ENCODE measurements around the gene GTF2IRD1. TPM values are rescaled to one million over a fixed set of nuclear protein-coding genes. Genes with fewer than 3 reads are reported as not detected.

GTF2IRD1 gene
- total and polyA plus RNA-seq, 2 of the 4 experiments (the other 2 are of a cell fraction) = 4.1 to 21.9 TPM

GRCh38 chr7:74599244-74599643, 145.5 kb downstream of the GTF2IRD1 start:
- WGBS, 2 experiments (ENCODE audit: extremely low coverage in 2 of 2, insufficient read length in 1 of 2) = no CpG with 5 or more reads among the region's 4 CpGs
- DNase-seq = no peak
- Histone ChIP-seq H3K4ac (ENCODE audit: low read depth, low read length) (no peak overlapping the region), H2AFZ (replicated peaks; ENCODE audit: low read length, poor library complexity) (no peak overlapping the region), H2BK120ac (ENCODE audit: low read depth, low read length) (no peak overlapping the region), H4K91ac (ENCODE audit: insufficient read depth, low read depth, low read length) (no peak overlapping the region), H4K20me1 (ENCODE audit: insufficient read depth, low read length) (no peaks in the 10 kb centered on the region), H4K8ac (ENCODE audit: low read depth in 2 of 2, low read length in 2 of 2) (no peak overlapping the region), H3K9me1 (ENCODE audit: insufficient read depth, low read length) (no peaks in the 10 kb centered on the region), H3K4me1 (ENCODE audit: control insufficient read depth, insufficient read depth, low read length) (no peaks in the 10 kb centered on the region), H3K9me3 (ENCODE audit: control insufficient read depth, insufficient read depth, low read length) (no peaks in the 10 kb centered on the region), H3K79me1 (ENCODE audit: low read depth in 1 of 2, low read length in 2 of 2) (no peaks in the 10 kb centered on the region), H3K56ac (ENCODE audit: extremely low read depth, insufficient read depth, low read length) (no peak overlapping the region), H3K27ac (ENCODE audit: insufficient read depth, low read length) (no peak overlapping the region), H3K9ac (ENCODE audit: low read depth, low read length) (no peak overlapping the region), H3K36me3 (ENCODE audit: control insufficient read depth, insufficient read depth, low read length) (peaks cover 63% of the 10 kb centered on the region), H2BK5ac (ENCODE audit: low read depth, low read length, poor library complexity, severe bottlenecking) (no peak overlapping the region), H3K14ac (replicated peaks; ENCODE audit: low read depth, low read length) (no peak overlapping the region), H2BK20ac (ENCODE audit: low read depth, low read length) (no peak overlapping the region), H2BK15ac (ENCODE audit: low read depth, low read length) (no peak overlapping the region), H4K5ac (ENCODE audit: low read depth, low read length) (no peak overlapping the region), H3K23ac (ENCODE audit: low read depth, low read length) (no peak overlapping the region), H3K4me2 (ENCODE audit: low read depth, low read length) (no peak overlapping the region), H2AK5ac (ENCODE audit: low read depth, low read length) (no peak overlapping the region), H2AK9ac (replicated peaks; ENCODE audit: low read depth, low read length, poor library complexity) (no peak overlapping the region), H3K18ac (ENCODE audit: low read depth, low read length) (no peak overlapping the region), H3K27me3 (ENCODE audit: control insufficient read depth, insufficient read depth, low read length) (no peaks in the 10 kb centered on the region), H3K4me3 (ENCODE audit: insufficient read depth, low read depth, low read length) (no peak overlapping the region)
- in situ Hi-C loops (cut with MboI; ENCODE audit: low sequenced_read_pairs) = no loop called here
- no peak for ATAC-seq (ENCODE audit: low read depth)
- TF ChIP-seq CEBPB (IDR thresholded peaks at IDR 0.05; ENCODE audit: low read depth, low read length) (no peak), MAZ (IDR thresholded peaks at IDR 0.05; ENCODE audit: borderline replicate concordance, low read depth, low read length) (no peak), MAFK (IDR thresholded peaks at IDR 0.05; ENCODE audit: low read depth, low read length) (no peak), ELK1 (IDR thresholded peaks at IDR 0.05; ENCODE audit: borderline replicate concordance, low read depth, low read length) (no peak), RAD21 (IDR thresholded peaks at IDR 0.05; ENCODE audit: low read length) (no peak), RFX5 (IDR thresholded peaks at IDR 0.05; ENCODE audit: low read depth, low read length) (no peak), NFE2L2 (IDR thresholded peaks at IDR 0.05; ENCODE audit: low read depth, low read length) (no peak), USF2 (IDR thresholded peaks at IDR 0.05; ENCODE audit: low read depth, low read length) (no peak), RCOR1 (IDR thresholded peaks at IDR 0.05; ENCODE audit: insufficient replicate concordance, low read length) (no peak), CHD1 (IDR thresholded peaks at IDR 0.05; ENCODE audit: low read depth, low read length) (no peak), BHLHE40 (IDR thresholded peaks at IDR 0.05; ENCODE audit: low read depth, low read length) (no peak), CTCF (conservative IDR thresholded peaks at IDR 0.05; ENCODE audit: low read depth, low read length) (no peak), MXI1 (IDR thresholded peaks at IDR 0.05; ENCODE audit: borderline replicate concordance, low read depth, low read length) (no peak), POLR2A (IDR thresholded peaks at IDR 0.05; ENCODE audit: low read depth, low read length) (no peak), SMC3 (IDR thresholded peaks at IDR 0.05; ENCODE audit: low read depth, low read length) (no peak), FOS (IDR thresholded peaks at IDR 0.05; ENCODE audit: low read depth, low read length) (no peak)
- ChIA-PET CTCF (no interaction called here), POLR2A (ENCODE audit: unreplicated experiment) (no interaction called here)
- no TSS peak for BruUV-seq (replicated peaks)
- dilution Hi-C loops (cut with HindIII; ENCODE audit: low sequenced_read_pairs, unreplicated experiment) = no loop called here
- intact Hi-C loops (cut with micrococcal nuclease) = no loop called here

All from IMR-90 (cell line).